NCI-H510A treated with DMSO at 0.1 percent for 48 hours (cell line): ENCODE data around the gene MAGI2.

Experiments used
- DNase-seq: peaks from one replicate; lab custom pipeline; 2025; lab: John Stamatoyannopoulos, UW

Gene MAGI2

GRCh38 chr7:79376299-79377025 is 77.0 kb downstream of the MAGI2 start:
- no peak for DNase-seq

DNA sequence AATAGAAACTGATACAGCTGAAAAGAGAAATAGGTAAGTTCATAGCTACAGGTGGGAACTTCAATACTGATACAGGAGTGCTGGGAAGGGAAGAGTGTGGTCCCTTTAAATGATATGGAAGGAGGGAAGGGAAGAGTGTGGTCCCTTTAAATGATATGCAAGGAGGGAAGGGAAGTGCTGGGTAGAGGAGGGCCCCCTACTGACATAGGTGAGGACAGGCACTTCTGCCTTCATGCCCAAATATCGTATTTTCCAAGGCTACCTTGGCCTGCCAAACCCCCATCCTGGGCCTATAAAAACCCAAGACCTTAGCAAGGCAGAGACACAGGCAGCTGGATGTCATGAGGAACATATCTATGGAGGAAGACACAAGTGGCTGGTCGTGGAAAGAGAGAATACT is 92.3 kb downstream of the MAGI2 start:
- no peak for DNase-seq

- DNase-seq: no peak
These were observed 93.6 kb downstream of the MAGI2 start for GRCh38 chr7:79359827-79360226.

DNA sequence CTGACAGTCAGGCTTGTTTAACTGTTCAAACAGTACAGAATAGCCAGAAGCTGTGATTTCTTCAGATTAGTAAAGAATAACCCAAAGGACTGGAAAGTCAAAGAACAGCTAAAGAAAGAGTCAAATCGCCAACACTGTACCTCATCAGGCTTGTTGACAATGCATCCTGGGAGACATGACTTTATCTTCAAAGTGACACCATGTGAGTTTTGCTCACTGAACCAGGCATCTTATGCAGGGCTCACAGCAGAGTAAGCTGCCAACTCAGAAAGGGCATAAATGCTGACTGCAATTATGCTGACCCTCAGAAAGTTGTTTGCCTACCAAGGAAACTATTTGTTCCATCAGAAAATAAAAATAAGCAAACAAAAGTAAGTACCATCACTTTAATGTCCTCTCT is 96.4 kb downstream of the MAGI2 start:
- DNase-seq: no peak

GRCh38 chr7:79353720-79354468 is 99.6 kb downstream of the MAGI2 start:
- DNase-seq: no peak

DNA sequence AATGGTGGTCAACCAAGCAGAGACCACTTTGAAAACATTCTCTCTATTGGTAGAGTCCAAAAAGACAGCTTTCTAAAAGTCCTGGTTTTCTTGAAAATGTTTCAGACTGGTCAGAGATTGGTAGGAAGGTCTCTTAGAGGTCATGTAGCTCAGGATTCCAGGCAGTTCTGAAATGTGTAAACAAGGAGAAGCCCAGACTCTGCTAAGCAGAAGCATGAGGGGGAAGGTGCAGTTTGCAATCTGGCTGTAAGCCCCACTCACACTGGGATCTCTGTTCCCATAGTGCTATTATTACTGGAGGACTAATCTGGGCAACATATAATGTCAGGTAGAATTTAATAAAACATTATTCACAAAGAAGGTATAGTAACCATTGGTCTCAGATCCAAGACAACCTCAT is 101.1 kb downstream of the MAGI2 start:
- DNase-seq: no peak

GRCh38 chr7:79347351-79347750 is 106.1 kb downstream of the MAGI2 start:
- DNase-seq: no peak

DNA sequence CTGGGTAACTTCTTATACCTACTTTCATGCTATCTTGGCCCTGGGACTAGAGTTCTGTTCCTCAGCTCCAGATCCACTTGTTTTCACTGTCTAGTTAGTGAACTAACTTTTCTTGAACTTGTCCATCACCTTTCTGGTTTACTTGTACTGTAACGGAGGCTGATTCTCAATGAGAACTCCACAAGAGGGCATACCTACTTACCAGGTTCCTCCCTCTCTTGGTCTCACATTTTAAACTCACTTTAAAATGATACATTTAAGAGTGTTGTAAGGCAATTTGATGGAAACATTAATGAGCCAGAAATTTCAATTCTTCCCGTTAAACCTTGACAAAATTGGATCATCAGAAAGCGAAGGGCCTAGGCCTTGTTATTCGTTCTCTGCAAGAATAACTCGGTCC is 111.6 kb downstream of the MAGI2 start:
- no peak for DNase-seq

GRCh38 chr7:79340212-79340611 is 113.3 kb downstream of the MAGI2 start:
- DNase-seq: no peak

DNA sequence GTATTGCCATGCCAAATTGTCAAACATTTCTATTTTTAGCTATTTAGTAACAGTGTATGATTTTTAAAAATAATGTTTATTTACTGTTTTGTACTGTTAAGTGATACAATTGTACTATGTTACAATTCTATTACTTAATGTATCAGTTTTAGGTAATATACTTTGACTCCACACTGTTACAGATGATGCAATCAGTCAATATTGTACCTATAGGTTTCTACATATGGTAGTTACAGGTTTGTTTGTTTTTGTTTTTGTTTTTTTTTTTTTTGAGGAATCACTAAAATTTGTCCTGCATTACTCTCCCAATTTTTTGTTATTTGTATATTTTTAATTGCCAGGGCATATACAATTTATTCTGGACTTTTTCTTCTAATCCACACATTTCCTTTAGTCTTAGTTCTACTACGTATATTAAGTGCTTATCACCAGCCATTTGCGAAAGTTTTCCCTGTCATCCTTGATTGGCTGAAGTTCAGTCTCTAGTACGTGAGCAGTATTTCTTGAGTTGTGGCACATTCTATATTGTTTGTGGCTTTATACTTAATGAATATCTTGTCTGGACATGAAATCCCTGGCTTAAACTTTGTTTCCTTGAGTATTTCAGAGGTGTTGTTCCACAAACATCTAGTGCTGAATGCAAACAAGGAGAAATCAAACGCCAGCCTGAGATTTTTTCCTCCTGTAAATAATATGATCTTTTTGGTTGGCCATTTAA is 114.1 kb downstream of the MAGI2 start:
- DNase-seq: no peak

DNA sequence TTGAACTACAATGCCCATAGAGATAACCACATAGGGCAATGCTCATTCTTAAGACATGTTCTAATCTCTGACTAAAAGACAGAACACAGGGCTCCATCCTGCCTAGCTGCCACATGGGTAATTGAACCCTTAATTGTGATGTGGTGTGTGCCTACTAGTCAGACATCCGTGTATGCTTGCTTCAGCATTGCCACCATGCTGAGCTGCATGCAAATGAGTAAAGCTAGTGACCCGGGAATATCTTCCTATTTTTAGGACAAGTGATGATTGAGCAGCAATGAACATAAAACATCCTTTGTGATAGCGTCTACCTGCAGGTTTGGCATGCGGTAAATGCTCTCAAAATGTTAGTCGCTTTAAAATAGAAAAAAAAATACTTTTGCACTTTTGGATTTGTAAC is 115.8 kb downstream of the MAGI2 start:
- no peak for DNase-seq

DNA sequence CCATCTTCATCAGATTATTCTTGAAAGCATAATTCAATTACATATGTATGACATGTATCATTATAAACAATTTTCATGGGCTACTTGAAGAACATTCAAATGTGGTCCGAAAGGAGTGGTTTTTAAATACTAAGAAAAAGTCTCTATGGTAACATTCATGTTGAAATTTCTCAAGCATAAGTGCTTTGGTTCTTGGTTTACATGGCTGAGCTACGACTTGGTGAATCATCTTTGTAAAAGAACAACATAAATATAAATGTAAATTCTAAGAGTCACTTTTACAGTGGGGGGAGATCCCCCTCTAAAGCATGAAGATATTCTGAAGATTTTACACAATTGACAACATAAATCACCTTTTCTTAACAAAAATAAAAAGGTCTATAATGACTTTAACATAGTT is 118.6 kb downstream of the MAGI2 start:
- DNase-seq: no peak

DNA sequence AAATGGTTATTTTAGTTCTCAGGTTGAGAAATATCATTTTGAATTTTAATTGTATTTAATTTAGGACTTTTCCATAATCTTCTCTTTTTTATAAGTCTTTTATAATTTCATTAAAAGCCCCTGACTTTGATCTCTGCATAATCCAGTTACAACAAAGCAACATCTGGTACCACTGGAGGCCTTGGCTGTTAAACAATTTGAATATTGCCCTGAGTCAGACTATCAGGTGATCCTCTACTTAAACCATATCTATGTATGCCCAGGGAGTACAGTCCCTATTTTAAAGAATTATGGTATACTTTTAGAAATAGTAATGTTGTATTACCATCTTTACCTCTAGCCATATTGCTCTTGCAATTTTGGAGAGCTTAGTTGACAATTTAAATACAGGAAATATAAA is 119.1 kb downstream of the MAGI2 start:
- DNase-seq: no peak

- DNase-seq: no peak
These were observed 121.4 kb downstream of the MAGI2 start for GRCh38 chr7:79332091-79332490.

DNA sequence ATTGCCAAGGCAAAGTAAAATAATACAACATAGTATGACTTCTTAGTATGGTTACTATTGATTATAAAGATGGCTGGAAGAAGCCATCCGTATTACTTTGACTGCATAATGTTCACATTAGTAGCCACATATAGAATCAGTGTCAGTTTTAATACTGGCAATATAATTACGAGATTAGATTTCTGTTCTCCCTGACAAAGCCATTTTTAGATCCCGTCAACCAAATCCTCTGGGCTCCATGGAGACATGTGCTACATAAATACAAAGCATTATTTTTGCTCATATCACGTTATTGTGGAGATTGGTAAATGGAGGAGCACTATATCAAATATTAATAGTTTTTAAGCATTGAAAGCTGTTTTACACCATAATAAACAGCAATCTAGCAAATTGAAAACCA is 124.0 kb downstream of the MAGI2 start:
- DNase-seq: no peak

- DNase-seq: no peak
These were observed 132.6 kb downstream of the MAGI2 start for GRCh38 chr7:79320741-79321473.

DNA sequence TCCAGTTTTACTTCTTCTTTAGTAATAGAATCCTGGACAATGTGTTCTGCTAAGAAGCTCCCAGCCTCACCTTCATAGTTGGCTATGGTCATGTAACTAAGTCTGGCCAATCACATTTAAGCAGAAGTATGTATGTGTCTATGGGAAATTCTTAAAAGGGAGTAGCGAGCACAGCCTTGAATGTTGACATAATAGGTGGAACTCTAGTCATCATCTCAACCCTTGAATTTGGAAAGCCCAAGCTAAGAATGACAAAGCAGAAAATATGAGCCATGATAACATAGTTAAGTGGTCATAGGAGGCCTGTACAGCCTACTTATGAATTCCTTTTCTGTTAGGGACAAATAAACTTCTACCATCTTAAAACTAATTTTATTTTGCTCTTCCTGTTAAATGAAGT is 134.1 kb downstream of the MAGI2 start:
- DNase-seq: no peak

GRCh38 chr7:79317728-79318127 is 135.7 kb downstream of the MAGI2 start:
- DNase-seq: peak; percentile 41

- DNase-seq: no peak
These were observed 141.4 kb downstream of the MAGI2 start for GRCh38 chr7:79312022-79312421.

GRCh38 chr7:79308192-79308591 is 145.3 kb downstream of the MAGI2 start:
- DNase-seq: no peak

GRCh38 chr7:79307376-79307775 is 146.1 kb downstream of the MAGI2 start:
- no peak for DNase-seq

DNA sequence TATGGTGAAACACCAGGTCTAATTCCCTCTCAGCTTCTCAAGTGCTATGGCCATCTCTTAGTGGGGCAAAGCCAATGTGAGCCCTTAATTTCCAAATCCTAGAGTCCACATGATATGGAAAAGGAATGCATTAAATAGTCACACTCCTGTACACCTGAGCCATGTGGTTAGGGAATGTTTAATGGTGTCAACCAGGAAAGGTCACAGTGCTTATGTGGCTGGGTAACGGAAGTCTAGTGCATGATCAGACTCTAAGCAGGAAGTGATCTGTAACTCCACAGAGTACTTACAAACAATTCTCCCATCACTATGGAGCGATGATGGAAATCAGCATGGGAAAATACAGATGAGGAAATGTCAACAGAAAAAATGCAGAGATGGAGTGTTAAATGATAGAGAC is 148.8 kb downstream of the MAGI2 start:
- peak; percentile 11 for DNase-seq
